HG02678 (cell line): Measurements from ENCODE around the gene TBC1D3C.
"Not testable (repeated sequence)": the region's sequence is repeated elsewhere in the genome, so short reads cannot be mapped to it uniquely, and the experiment has no call there.

Experiments
- ATAC-seq: cut with Tn5 transposase; IDR thresholded peaks from one replicate; pipeline ENCODE4 v1.9.1; 2021; ENCODE audit warnings: mild to moderate bottlenecking, moderate library complexity; ENCODE audit not compliant: unreplicated experiment

The TBC1D3C gene

DNA sequence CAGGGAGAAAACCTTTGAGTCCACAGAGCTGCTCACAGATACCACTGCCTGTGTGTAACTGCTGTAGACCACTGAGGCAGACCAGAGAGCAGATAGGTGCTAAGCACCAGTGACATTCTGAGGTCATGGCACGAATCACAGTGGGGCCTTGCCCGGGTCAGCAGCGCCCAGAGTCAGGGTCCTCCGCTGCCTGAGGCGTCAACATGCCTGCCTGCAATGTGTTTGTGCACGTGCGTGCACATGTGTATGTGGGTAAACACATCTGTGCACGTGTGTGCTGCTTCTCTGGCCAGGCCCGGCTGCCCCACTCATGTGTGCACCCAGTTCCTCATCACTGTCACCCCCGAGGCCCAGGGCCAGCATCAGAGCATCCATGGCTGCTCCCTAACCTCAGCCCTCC, at the start of gene TBC1D3C:
Gene TBC1D3C, minus strand, starts transcription at position 101 of the 400 bp plus-strand sequence. CDS start 1,568 bp downstream, outside the sequence.
- not testable (repeated sequence) for ATAC-seq

DNA sequence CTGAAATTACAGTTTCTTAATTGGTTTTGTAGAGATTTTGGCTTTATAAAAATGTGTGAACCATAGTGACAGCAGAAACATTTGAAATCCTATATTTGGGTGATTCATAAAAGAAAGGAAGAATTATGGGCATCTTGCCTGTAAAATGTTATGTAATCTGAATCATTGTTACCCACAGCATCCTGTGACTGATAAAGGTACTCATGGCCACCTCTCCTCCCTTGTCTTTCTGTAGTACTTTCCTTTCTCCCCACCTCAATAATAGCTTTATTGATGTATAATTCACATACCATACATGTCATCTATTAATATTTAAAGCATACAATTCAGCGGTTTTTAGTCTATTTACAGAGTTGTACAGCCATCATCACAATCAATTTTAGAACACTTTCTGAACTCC, 30.8 kb upstream of the TBC1D3C start:
- ATAC-seq, result not testable (repeated sequence)

DNA sequence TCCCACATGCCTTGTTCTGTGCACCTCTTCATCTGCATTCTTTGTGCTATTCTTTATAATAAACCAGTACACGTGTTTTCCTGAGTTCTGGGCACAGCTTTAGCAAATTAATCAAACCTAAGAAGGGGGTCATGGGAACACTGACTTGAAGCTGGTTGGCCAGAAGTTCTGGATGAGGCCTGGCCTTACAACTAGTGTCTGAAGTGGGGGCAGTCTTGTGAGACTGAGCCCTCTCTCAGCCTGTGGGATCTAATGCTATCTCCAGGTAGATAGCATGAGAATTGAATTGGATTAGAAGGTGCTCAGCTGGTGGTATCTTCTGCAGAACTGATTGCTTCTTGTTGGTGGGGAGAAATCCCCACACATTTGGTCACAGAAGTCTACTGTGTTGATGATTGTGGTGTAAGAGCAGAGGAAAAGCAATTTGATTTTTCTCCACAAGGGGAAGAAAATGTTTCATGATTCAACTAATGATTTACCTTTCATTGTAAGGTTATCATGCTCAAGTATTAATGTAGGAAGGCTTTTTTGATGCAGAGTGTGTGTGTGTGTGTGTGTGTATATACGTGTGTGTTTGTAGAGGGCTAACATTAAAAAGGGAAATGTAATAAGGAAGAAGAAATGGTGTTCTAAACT, 25.7 kb upstream of the TBC1D3C start:
- not testable (repeated sequence) for ATAC-seq

GRCh38 chr17:38088120-38088519, 19.7 kb upstream of the TBC1D3C start:
- not testable (repeated sequence) for ATAC-seq

DNA sequence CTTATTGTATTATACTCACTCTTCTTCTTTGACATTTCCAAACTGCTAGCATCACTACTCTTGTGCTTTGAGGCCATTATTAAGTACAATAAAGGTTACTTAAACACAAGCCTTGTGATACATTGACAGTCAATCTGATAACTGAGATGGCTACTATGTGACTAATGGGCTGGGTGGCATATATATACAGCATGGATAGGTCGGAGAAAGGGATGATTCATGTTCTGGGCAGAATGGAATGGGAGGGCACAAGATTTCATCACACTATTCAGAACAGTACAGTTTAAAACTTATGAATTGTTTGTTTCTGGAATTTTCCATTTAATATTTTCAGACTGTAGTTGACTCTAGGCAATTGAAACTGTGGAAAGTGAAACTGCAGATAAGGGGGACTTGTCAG, 18.9 kb upstream of the TBC1D3C start:
- not testable (repeated sequence) for ATAC-seq
